ENCODE measurements around the gene RAB13. TPM values are rescaled to one million over a fixed set of nuclear protein-coding genes. Genes with fewer than 3 reads are reported as not detected.
"Not testable (repeated sequence)": the region's sequence is repeated elsewhere in the genome, so short reads cannot be mapped to it uniquely, and the experiment has no call there.

The RAB13 gene
- total RNA-seq, 1 donor from 2014 or later: 91.5 TPM

- no peak for TF ChIP-seq CTCF (conservative IDR thresholded peaks at IDR 0.05)
- Mint-ChIP-seq H3K9me3 (no peaks in the 10 kb centered on the region), H3K36me3 (ENCODE audit: low read depth) (no peaks in the 10 kb centered on the region), H3K4me3 (no peak overlapping the region), H3K27me3 (ENCODE audit: low read depth) (no peaks in the 10 kb centered on the region), H3K4me1 (no peaks in the 10 kb centered on the region), H3K27ac (ENCODE audit: unreplicated experiment) (no peak overlapping the region)
- no peak for DNase-seq (ENCODE audit: low read depth, low spot score)
Measured at GRCh38 chr1:154012129-154012528, 26.0 kb upstream of the RAB13 start.

- Mint-ChIP-seq H3K9me3 (no peaks in the 10 kb centered on the region), H3K4me1 (no peaks in the 10 kb centered on the region), H3K36me3 (ENCODE audit: low read depth) (no peaks in the 10 kb centered on the region), H3K4me3 (no peak overlapping the region), H3K27me3 (ENCODE audit: low read depth) (no peaks in the 10 kb centered on the region), H3K27ac (ENCODE audit: unreplicated experiment) (no peak overlapping the region)
- DNase-seq (ENCODE audit: low read depth, low spot score): no peak
- TF ChIP-seq CTCF (conservative IDR thresholded peaks at IDR 0.05): no peak
Measured at GRCh38 chr1:154006136-154006535, 20.0 kb upstream of the RAB13 start.

GRCh38 chr1:154000420-154000819, 14.3 kb upstream of the RAB13 start:
- TF ChIP-seq CTCF (conservative IDR thresholded peaks at IDR 0.05): no peak
- DNase-seq (ENCODE audit: low read depth, low spot score): no peak
- no peak overlapping the region for H3K4me3 Mint-ChIP-seq
- H3K36me3 Mint-ChIP-seq (ENCODE audit: low read depth): peaks cover 4% of the 10 kb centered on the region
- H3K4me1 Mint-ChIP-seq: peaks cover 2% of the 10 kb centered on the region
- no peak overlapping the region for H3K27ac Mint-ChIP-seq (ENCODE audit: unreplicated experiment)
- no peaks in the 10 kb centered on the region for H3K27me3 Mint-ChIP-seq (ENCODE audit: low read depth)
- H3K9me3 Mint-ChIP-seq: no peaks in the 10 kb centered on the region

GRCh38 chr1:153996882-153997281, 10.7 kb upstream of the RAB13 start:
- H3K27ac Mint-ChIP-seq (ENCODE audit: unreplicated experiment); H3K9me3 Mint-ChIP-seq; H3K27me3 Mint-ChIP-seq (ENCODE audit: low read depth); DNase-seq (ENCODE audit: low read depth, low spot score): not testable (repeated sequence)
- H3K36me3 Mint-ChIP-seq (ENCODE audit: low read depth): peaks cover 14% of the 10 kb centered on the region
- peak overlapping the region; percentile 23 for H3K4me3 Mint-ChIP-seq
- H3K4me1 Mint-ChIP-seq: peaks cover 13% of the 10 kb centered on the region

GRCh38 chr1:153995640-153996039, 9.5 kb upstream of the RAB13 start:
- no peak for DNase-seq (ENCODE audit: low read depth, low spot score)
- Mint-ChIP-seq H3K4me1 (peaks cover 23% of the 10 kb centered on the region), H3K9me3 (peaks cover under 1% of the 10 kb centered on the region), H3K27ac (ENCODE audit: unreplicated experiment) (no peak overlapping the region), H3K36me3 (ENCODE audit: low read depth) (peaks cover 24% of the 10 kb centered on the region), H3K4me3 (peak overlapping the region; percentile 75), H3K27me3 (ENCODE audit: low read depth) (no peaks in the 10 kb centered on the region)
- no peak for TF ChIP-seq CTCF (conservative IDR thresholded peaks at IDR 0.05)

- no peak for TF ChIP-seq CTCF (conservative IDR thresholded peaks at IDR 0.05)
- peaks cover 4% of the 10 kb centered on the region for H3K9me3 Mint-ChIP-seq
- H3K27me3 Mint-ChIP-seq (ENCODE audit: low read depth): no peaks in the 10 kb centered on the region
- peaks cover 27% of the 10 kb centered on the region for H3K4me1 Mint-ChIP-seq
- H3K27ac Mint-ChIP-seq (ENCODE audit: unreplicated experiment): no peak overlapping the region
- H3K36me3 Mint-ChIP-seq (ENCODE audit: low read depth): peaks cover 28% of the 10 kb centered on the region
- H3K4me3 Mint-ChIP-seq: peak overlapping the region; percentile 75
- DNase-seq (ENCODE audit: low read depth, low spot score): no peak
Measured at GRCh38 chr1:153995202-153995601, 9.1 kb upstream of the RAB13 start.

Data from neural crest cell (in vitro differentiated cells).